ENCODE results near the gene LARGE1.

- TF ChIP-seq POLR2A (IDR thresholded peaks at IDR 0.05) (no peak), CTCF (IDR thresholded peaks at IDR 0.05) (no peak), EP300 (IDR thresholded peaks at IDR 0.05) (no peak)
Measured at GRCh38 chr22:33785283-33785968, 134.8 kb downstream of the LARGE1 start.

All from tibial nerve (tissue), 4 donors.